Measurements from ENCODE around the gene SLC9A7.

SLC9A7 gene

GRCh38 chrX:46576458-46576857, 182.5 kb downstream of the SLC9A7 start:
- in situ Hi-C loops (cut with MboI; ENCODE audit: low pct_unique_long_range_greater_than_20kb, low sequenced_read_pairs, unreplicated experiment): no loop called here
- DNase-seq (ENCODE audit: low spot score): no peak

GRCh38 chrX:46575991-46576392, 182.9 kb downstream of the SLC9A7 start:
- DNase-seq (ENCODE audit: low spot score): no peak
- TF ChIP-seq CTCF (IDR thresholded peaks at IDR 0.05; ENCODE audit: extremely low read depth, insufficient read depth, missing control alignments): no peak
- in situ Hi-C loops (cut with MboI; ENCODE audit: low pct_unique_long_range_greater_than_20kb, low sequenced_read_pairs, unreplicated experiment): no loop called here

More at GRCh38 chrX:46576458-46576857, 182.5 kb downstream of the SLC9A7 start:
- TF ChIP-seq CTCF (IDR thresholded peaks at IDR 0.05; ENCODE audit: extremely low read depth, insufficient read depth, missing control alignments): no peak

GRCh38 chrX:46575586-46575985, 183.3 kb downstream of the SLC9A7 start:
- TF ChIP-seq CTCF (IDR thresholded peaks at IDR 0.05; ENCODE audit: extremely low read depth, insufficient read depth, missing control alignments): no peak
- no peak for DNase-seq (ENCODE audit: low spot score)
- in situ Hi-C loops (cut with MboI; ENCODE audit: low pct_unique_long_range_greater_than_20kb, low sequenced_read_pairs, unreplicated experiment): no loop called here

GRCh38 chrX:46574774-46575381, 184.0 kb downstream of the SLC9A7 start:
- DNase-seq (ENCODE audit: low spot score): peak; percentile 39
- in situ Hi-C loops (cut with MboI; ENCODE audit: low pct_unique_long_range_greater_than_20kb, low sequenced_read_pairs, unreplicated experiment): no loop called here
- peak; percentile 25 for TF ChIP-seq CTCF (IDR thresholded peaks at IDR 0.05; ENCODE audit: extremely low read depth, insufficient read depth, missing control alignments)

GRCh38 chrX:46573892-46574773, 184.8 kb downstream of the SLC9A7 start:
- in situ Hi-C loops (cut with MboI; ENCODE audit: low pct_unique_long_range_greater_than_20kb, low sequenced_read_pairs, unreplicated experiment): no loop called here
- DNase-seq (ENCODE audit: low spot score): peak; percentile 57
- TF ChIP-seq CTCF (IDR thresholded peaks at IDR 0.05; ENCODE audit: extremely low read depth, insufficient read depth, missing control alignments): no peak

GRCh38 chrX:46573331-46573891, 185.5 kb downstream of the SLC9A7 start, which contains the start of gene CHST7:
Gene CHST7 (plus strand): TSS chrX:46573765. CDS start chrX:46573932, 167 bp downstream.
- in situ Hi-C loops (cut with MboI; ENCODE audit: low pct_unique_long_range_greater_than_20kb, low sequenced_read_pairs, unreplicated experiment): no loop called here
- TF ChIP-seq CTCF (IDR thresholded peaks at IDR 0.05; ENCODE audit: extremely low read depth, insufficient read depth, missing control alignments): peak; percentile 31
- DNase-seq (ENCODE audit: low spot score): peak; percentile 47
